ENCODE data around the gene NAALADL2. TPM values are rescaled to one million over a fixed set of nuclear protein-coding genes. Genes with fewer than 3 reads are reported as not detected.
"Not testable (repeated sequence)": the region's sequence is repeated elsewhere in the genome, so short reads cannot be mapped to it uniquely, and the experiment has no call there.

NAALADL2 gene
- polyA plus RNA-seq, 4 donors = 17.1 to 20.7 (median 18.0) TPM

DNA sequence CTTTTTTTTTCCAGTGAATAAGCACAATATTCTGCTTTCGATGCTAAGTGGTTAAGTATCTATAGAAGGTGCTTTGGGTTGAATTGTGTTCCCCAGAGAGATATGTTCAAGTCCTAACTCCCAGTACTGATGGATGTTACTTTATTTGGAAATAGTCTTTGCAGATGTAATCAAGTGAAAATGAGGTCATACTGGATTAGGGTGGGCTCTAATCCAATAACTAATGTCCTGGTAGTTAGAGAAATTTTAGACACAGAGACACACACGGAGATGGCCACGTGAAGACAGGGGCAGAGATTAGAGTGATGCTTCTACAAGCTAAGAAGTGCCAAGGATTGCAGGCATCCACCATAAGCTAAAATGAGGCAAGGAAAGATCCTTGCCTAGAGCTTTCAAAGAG is 662.3 kb downstream of the NAALADL2 start:
- DNase-seq (ENCODE audit: low read depth in 4 of 4, low spot score in 2 of 4) = no peak

DNA sequence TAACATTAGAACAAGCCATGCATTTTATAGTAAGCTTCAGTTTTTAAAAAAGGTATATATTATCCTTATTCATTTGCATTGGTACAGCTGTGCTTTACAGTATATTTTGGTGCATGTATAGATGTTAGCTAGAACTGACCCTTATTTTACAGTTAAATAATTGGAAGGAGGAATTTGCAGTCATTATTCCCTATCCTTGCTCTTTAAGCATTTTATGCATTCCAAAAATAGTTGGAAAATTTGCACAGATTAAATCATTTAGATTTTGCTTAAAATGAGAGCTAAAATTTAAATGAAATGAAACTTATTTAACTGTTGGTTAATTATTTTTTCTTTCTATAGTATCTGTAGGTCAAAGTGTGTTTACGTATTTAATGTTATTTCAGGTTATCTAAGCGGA is 667.1 kb downstream of the NAALADL2 start:
- no peak for DNase-seq (ENCODE audit: low read depth in 4 of 4, low spot score in 2 of 4)

- no peak for DNase-seq (ENCODE audit: low read depth in 4 of 4, low spot score in 2 of 4)
These were observed 667.6 kb downstream of the NAALADL2 start for GRCh38 chr3:175526609-175527280.

DNA sequence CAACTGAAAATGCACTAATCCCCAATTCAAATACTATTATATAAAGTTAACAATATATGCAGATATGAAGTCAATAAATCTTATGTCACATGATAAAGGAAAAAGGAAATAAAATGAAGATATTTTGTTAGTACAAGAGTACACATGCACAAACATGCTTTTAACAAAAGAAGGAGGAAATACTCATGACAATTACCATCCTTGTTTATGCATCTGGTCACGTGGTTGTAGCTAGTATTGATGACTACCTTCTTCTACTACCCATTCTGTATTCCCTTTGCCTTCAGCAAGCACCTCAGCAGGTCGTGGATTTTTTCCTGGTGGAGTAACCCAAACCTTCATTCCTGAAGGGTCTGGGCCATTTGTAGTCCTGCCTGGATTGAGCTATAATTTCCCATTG is 669.6 kb downstream of the NAALADL2 start:
- DNase-seq (ENCODE audit: low read depth in 4 of 4, low spot score in 2 of 4) = not testable (repeated sequence)

GRCh38 chr3:175535351-175535750 is 676.2 kb downstream of the NAALADL2 start:
- no peak for DNase-seq (ENCODE audit: low read depth in 4 of 4, low spot score in 2 of 4)

GRCh38 chr3:175546115-175546514 is 687.0 kb downstream of the NAALADL2 start:
- no peak for DNase-seq (ENCODE audit: low read depth in 4 of 4, low spot score in 2 of 4)

- DNase-seq (ENCODE audit: low read depth in 4 of 4, low spot score in 2 of 4) = no peak
These were observed 693.8 kb downstream of the NAALADL2 start for GRCh38 chr3:175552929-175553328.

- no peak for DNase-seq (ENCODE audit: low read depth in 4 of 4, low spot score in 2 of 4)
These were observed 695.7 kb downstream of the NAALADL2 start for GRCh38 chr3:175554801-175555200.

GRCh38 chr3:175558261-175558660 is 699.1 kb downstream of the NAALADL2 start:
- DNase-seq (ENCODE audit: low read depth in 4 of 4, low spot score in 2 of 4) = no peak

DNA sequence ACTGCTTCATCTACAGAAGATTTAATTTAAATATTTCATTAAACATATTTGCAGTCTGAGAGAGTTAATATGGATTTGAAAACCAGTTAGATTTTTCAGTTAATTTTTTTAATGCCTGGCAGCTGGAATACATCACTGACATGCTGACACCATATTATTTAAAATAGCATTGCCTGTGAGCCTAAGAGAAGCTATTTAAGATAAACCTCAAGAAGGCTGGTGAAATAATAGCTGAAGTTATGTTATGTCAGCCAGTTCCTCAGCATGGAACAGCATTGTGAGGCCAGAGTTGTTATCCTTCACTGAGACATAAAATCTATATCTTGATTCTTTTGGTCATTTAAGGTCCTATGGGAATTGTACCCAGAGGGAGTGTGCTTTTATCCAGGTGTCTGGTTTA is 705.2 kb downstream of the NAALADL2 start:
- no peak for DNase-seq (ENCODE audit: low read depth in 4 of 4, low spot score in 2 of 4)

DNA sequence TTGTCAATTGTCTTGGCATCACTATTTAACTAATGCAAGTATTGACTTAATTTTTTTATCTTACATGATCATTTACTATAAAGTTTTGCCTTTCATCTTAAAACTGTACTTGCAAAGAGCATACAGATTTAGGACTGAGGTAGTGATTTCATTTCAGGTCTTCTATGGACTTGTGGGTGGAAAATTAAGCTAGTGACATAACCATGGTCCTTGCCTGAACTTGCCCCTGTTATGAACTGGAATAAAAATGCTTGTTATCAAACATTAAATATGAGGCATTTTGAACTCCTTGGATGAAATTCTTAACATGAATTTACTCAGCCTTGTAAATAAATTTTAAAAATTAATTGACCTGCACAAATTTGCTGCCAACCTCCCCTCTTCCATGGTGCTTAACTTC is 712.0 kb downstream of the NAALADL2 start:
- no peak for DNase-seq (ENCODE audit: low read depth in 4 of 4, low spot score in 2 of 4)

DNA sequence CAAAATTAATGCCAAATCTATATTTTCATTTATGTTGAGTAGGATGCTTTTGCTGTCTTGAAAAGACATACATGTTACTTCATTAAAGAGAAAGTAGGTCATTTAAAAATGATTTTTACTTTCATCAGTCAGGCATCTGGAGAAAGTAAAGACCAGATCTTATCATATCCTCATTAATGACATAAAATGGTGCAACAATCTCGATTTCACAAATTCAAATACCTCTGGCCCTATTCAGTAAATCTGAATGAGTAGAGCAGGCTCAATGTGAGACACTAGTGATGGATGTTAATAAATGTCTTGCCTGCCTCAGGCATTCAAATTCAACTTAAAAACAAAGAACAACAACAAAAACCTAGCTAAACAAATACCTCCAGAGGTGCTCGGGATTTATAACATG is 714.1 kb downstream of the NAALADL2 start:
- DNase-seq (ENCODE audit: low read depth in 4 of 4, low spot score in 2 of 4) = no peak

GRCh38 chr3:175580318-175580717 is 721.2 kb downstream of the NAALADL2 start:
- DNase-seq (ENCODE audit: low read depth in 4 of 4, low spot score in 2 of 4) = no peak

- DNase-seq (ENCODE audit: low read depth in 4 of 4, low spot score in 2 of 4) = no peak
These were observed 726.8 kb downstream of the NAALADL2 start for GRCh38 chr3:175585898-175586297.

DNA sequence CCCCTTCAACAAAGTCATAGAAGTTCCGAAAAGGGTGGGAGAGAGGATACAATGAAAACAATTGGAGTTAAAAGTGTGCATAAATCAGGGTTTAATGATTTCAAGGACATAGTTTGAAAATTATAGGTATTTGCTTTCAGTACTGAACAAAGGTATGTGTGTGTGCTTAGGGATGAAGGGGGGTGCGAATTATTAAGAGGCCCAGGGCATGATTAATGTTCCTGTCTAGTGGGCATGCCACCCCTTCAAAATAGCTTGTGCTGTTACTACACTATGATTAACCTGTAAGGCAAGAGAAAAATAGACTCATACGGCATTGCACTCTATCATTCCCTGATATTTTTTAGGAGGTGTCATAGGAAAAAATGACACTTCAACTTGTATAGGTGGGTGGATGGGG is 731.6 kb downstream of the NAALADL2 start:
- DNase-seq (ENCODE audit: low read depth in 4 of 4, low spot score in 2 of 4) = no peak

- DNase-seq (ENCODE audit: low read depth in 4 of 4, low spot score in 2 of 4) = no peak
These were observed 732.2 kb downstream of the NAALADL2 start for GRCh38 chr3:175591375-175591774.

DNA sequence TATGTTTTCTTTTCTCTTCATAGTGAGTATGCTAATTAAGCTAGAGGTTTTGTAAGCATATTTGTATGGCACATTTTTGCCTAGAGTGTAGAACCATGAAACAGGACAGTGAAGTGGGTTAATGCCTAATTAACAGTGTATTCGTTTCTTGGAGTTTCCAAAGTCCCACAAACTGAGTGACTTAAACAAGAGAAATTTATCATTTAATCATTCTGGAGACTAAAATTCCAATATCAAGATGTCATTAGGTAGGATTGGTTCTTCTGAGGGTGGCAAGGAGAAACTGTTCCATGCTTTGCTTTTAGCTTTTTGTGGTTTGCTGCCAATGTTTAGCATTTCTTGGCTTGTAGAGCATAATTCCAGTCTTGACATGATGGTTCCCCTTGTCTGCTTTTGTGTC is 734.2 kb downstream of the NAALADL2 start:
- DNase-seq (ENCODE audit: low read depth in 4 of 4, low spot score in 2 of 4) = no peak

DNA sequence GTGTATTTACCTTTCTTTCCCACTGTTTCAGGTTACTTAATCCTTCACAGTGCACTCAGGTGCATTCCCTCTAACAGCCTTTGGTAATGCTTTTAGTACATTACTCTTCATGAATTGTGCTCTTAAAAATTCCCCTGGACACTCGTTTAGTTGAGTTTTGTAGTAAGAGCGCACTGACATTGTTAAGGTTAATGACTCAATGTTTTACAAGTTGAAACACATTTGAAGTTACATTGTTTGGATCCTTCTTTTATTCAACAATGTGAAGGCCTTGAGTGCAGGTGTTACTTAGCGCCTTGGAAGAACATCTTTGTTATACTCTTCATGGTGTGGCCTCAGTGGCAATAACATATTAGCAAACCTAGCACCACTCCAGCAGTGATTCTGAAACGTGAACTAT is 739.6 kb downstream of the NAALADL2 start:
- DNase-seq (ENCODE audit: low read depth in 4 of 4, low spot score in 2 of 4) = no peak

DNA sequence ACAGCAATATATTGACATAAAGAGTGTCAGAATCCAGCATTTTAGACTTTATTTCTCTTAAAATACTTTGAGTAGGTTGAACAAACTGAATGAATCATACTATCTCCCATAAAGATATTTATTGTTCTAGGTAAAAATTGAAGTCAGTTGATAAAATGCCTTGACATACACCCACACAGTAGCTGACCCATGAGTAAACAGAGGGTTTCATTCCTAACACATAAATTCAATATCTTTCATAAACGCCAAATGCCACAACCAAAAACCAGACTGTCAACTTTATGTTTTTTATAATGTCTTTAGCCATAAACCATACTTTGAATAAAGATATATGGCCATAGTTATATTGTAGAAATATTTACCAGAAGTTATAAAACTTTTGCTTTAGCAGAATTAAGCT is 742.4 kb downstream of the NAALADL2 start:
- DNase-seq (ENCODE audit: low read depth in 4 of 4, low spot score in 2 of 4) = no peak

DNA sequence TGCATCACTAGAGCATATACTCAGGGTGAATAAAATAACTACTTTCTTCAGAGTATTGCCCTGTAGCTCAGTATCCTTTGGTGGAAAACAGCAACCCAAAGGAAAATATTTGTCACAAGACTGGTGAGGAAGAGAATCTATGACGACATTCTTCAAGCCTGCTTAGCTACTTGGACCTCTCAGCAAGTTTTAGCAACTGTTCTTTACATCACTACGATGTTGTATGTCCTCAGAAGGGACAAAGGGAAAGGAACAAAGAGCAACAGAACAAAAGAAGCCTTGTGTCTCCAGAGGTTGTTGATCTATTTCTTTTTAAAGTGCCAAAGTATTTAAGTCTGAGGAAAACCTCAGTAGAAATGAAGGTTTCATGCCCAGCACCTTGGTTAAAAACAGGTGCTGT is 746.7 kb downstream of the NAALADL2 start:
- DNase-seq (ENCODE audit: low read depth in 4 of 4, low spot score in 2 of 4) = no peak

- no peak for DNase-seq (ENCODE audit: low read depth in 4 of 4, low spot score in 2 of 4)
These were observed 747.6 kb downstream of the NAALADL2 start for GRCh38 chr3:175606650-175607318.

GRCh38 chr3:175608356-175608755 is 749.2 kb downstream of the NAALADL2 start:
- no peak for DNase-seq (ENCODE audit: low read depth in 4 of 4, low spot score in 2 of 4)
